NCI-H510A treated with DMSO at 0.1 percent for 48 hours (cell line): ENCODE data around the gene UBXN6.
A peak's percentile ranks its signal among the peaks of the same experiment; 100 is the strongest.

Experiments used
- DNase-seq: peaks from one replicate; lab custom pipeline; 2025; lab: John Stamatoyannopoulos, UW

Gene UBXN6

GRCh38 chr19:4457654-4458395 lies at the start of gene UBXN6:
TSS of gene UBXN6 (minus strand) at chr19:4457794. CDS start at chr19:4457697, 97 bp downstream.
- peak; percentile 98 for DNase-seq

- no peak for DNase-seq
These were observed 49.5 kb upstream of the UBXN6 start for GRCh38 chr19:4507150-4507452.

- DNase-seq: no peak
These were observed 49.0 kb upstream of the UBXN6 start for GRCh38 chr19:4506449-4507149.

- DNase-seq: no peak
These were observed 48.2 kb upstream of the UBXN6 start for GRCh38 chr19:4505570-4506448.

- no peak for DNase-seq
These were observed 47.4 kb upstream of the UBXN6 start for GRCh38 chr19:4504891-4505569.

GRCh38 chr19:4504297-4504701 lies 46.7 kb upstream of the UBXN6 start:
- DNase-seq: no peak

- DNase-seq: no peak
These were observed 46.2 kb upstream of the UBXN6 start for GRCh38 chr19:4503825-4504170.

- DNase-seq: no peak
These were observed 45.7 kb upstream of the UBXN6 start for GRCh38 chr19:4503132-4503824.

GRCh38 chr19:4502282-4503131 lies 44.9 kb upstream of the UBXN6 start:
- no peak for DNase-seq

- no peak for DNase-seq
These were observed 44.1 kb upstream of the UBXN6 start for GRCh38 chr19:4501691-4502090.

GRCh38 chr19:4500841-4501591 lies 43.4 kb upstream of the UBXN6 start:
- DNase-seq: no peak

GRCh38 chr19:4499855-4500254 lies 42.3 kb upstream of the UBXN6 start:
- DNase-seq: no peak

GRCh38 chr19:4499318-4499717 lies 41.7 kb upstream of the UBXN6 start:
- no peak for DNase-seq

GRCh38 chr19:4498694-4499093 lies 41.1 kb upstream of the UBXN6 start:
- DNase-seq: no peak

- no peak for DNase-seq
These were observed 40.3 kb upstream of the UBXN6 start for GRCh38 chr19:4497770-4498389.

- no peak for DNase-seq
These were observed 38.7 kb upstream of the UBXN6 start for GRCh38 chr19:4496304-4496703.

GRCh38 chr19:4495471-4495870 lies 37.9 kb upstream of the UBXN6 start:
- DNase-seq: no peak

GRCh38 chr19:4494691-4495064 lies 37.1 kb upstream of the UBXN6 start:
- DNase-seq: no peak

- DNase-seq: no peak
These were observed 36.5 kb upstream of the UBXN6 start for GRCh38 chr19:4493929-4494690.
